HL-60/S4 (cell line): ENCODE data around the gene TASP1.

Experiments used
- in situ Hi-C: fragments of 300-500 bp; cut with MboI; formaldehyde crosslinking; loops from 2 replicates; pipeline ENCODE4 v1.14.3; 2022; ENCODE audit warnings: low sequenced_read_pairs

TASP1 gene

DNA sequence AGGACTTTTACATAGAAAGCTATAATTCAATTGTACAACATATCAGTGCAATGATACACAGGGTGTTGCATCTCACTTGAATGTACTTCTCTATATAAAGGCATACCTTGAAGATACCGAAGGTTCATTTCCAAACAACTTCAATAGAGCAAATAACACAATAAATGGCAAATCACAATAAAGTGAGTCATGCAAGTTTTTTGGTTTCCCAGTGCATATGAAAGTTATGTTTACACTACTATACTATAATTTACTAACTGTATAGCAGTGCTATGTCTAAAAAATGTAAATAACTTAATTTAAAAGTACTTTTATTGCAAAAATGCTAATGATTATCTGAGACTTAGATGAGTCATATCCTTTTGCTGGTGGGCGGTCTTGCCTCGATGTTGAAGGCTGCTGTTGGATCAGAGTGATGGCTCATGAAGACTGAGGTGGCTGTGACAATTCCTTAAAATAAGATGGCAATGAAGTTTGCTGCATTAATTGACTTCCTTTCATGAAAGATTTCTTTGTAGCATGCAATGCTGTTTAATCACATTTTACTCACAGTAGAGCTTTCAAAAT lies 188.8 kb downstream of the TASP1 start:
- in situ Hi-C loops = no loop called here

DNA sequence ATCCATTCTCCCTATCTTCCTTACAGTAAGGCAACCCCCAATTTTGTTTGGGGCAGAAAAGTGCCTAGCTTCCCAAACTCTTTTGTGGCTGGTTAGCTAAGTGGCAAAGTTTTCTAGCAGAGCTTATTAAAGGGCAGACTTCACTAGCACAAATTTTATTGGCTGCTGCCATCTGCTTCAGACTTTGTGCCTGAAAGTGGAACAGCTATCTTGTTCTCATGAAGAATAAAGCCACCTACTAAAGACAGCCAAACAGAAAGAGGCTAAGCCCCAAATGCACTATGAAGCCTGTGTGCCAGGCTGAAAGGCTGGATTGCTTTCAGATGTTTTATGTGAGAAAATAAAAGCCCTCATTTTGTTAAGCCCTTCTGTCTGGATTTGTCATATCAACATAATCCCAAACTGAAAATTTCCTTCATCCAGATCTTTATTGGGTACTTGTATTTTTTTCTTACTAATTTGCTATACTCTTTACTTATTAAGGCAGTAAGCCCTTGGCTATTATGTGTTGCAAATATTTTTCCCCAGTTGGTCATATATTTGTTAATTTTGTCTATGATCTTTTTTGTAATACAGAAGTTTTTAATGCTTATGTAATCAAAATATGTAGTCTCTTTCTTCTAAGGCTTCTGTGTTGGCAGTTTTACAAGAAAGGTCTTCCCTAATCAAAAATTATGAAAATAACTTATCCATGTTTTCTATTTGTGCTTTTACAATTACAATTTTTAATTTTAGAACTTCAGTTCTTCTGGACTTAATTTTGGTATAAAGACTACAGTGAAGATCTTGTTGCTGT lies 191.1 kb downstream of the TASP1 start:
- in situ Hi-C loops = no loop called here

DNA sequence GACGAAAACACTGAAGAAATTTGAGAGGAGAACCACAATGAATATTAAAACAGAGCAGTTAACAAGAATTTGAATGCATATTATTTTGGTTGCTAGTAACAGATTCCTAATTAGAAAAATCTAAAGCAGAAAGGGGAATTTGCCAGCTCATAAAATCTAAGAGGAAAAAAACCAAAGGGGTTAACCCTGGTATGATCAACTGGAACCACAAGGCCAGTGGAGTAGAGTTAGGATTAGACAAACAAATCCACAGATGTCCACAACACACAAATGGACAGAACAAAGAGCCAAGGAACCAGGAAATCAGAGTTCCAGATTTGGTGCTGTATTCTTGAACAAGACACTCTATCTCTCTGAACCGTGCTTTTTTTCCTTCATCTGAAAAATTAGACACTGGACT lies 195.0 kb downstream of the TASP1 start:
- in situ Hi-C loops = no loop called here

DNA sequence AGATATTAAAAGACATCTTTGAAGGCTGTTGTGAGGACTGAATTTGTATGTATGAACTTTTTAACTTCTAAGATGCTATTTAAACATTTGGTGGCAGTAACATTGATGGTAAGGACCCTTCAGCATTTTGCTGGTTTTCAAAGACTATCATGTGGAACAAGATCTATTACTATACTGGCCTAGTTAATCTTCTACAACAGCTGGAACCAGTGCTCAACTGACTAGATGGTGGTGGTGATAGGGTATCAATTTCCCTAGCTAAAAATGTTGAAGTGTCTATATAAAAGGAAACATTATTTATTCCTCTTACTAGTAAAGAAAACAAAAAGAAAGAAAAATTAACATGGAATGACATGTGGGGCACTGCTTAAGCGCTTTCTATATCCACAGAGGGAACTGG lies 195.7 kb downstream of the TASP1 start:
- in situ Hi-C loops = no loop called here

DNA sequence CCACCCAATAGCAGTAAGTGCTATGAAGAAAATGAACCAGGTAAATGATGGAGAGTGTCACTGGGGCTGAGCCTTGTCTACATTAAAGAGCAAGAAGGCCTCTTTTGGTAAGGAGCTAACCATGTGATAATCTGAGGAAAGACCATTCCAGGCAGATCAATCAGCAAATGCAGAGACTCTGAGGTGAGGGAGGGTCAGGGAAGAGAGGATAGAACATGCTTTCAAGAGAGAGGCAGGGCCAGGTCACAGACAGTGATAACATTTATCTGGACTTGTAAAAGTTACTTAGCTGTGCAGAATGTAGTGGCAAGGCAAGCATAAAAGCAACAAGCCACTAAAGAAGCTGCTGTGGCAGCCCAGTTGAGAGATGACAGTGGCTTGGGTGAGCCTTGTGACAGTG lies 197.3 kb downstream of the TASP1 start:
- in situ Hi-C loops = no loop called here

DNA sequence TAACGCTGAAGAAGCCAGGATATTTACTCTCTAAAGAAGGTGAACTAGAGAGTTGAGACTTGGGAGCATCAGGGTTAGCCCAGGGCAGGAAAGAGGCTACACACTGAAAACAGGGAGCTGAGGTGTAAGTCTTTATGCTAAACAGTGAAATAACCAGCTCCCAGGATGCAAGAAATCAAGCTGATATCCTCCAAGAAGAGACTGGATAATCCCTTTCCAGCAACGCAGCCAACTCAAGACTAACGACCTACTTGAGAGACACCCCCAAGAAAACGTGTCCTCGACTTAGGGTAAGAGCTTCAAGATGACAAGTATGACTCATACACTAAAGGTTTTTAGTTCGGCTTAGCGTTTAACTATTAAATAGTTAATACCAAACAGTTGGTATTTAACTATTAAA lies 202.2 kb downstream of the TASP1 start:
- in situ Hi-C loops = no loop called here

DNA sequence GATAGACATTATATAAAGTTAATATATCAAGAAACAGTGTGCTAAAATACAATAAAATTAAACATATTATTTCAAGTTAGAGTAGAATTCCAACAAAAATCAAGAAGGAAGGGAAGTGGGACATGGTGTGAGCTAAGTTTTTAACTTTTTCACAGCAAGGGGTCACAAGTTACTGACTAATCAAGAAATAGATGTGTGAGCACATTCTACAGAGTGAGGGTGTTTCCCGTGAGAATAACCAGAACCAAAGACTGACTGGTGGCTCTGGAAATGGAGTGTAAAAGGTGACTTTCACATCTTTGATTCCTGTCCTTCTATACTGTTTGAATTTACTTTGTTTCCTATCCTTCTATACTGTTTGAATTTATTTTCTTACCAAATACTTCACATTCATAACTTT lies 206.6 kb downstream of the TASP1 start:
- in situ Hi-C loops = no loop called here

DNA sequence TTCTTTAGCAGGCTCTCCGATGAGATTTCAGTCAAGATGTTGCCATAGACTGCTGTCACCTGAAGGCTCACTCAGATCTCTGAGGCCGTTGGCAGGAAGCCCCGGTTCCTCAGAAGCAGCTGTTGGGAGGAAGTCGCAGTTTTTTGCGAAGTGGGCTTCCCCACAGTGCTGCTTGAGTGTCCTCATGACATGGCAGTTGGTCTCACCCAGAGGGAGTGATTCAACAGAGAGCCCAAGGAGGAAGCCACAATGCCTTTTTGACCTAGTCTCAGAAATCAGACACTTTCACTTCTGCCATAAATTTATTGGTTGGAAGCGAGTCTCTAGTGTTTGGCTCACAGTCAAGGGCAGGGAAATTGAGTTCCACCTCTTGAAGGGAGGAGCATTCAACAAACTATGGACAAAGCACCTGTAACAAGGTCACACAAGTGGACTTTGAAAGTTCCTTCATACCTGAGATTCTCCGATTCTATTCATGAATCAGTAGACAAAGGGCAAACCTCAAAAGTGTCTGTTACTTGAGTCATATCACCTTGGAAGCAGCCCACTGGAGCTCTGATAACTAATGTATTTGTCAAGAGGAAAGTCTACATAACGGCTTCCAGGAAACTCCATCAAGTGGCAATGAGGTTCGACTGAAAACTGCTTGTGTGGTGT lies 208.3 kb downstream of the TASP1 start:
- in situ Hi-C loops = no loop called here

DNA sequence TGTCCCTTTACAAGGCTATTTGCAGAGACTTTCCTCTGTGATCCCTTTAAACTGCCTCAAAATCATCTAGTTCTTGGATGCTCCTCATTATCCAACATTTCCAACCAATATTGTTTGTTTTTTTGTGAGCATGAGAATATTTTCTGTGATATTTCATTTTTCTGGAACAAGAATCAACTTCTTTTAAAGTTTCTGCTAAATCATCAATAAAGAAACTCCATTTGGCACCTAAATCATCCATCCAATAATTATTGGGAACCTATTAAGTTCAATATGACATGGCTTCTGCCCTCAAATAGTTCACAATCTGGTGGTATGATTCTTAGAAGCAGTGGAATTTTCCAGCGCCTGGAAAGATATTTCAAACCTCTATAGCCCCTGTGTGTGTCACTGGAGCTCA lies 210.0 kb downstream of the TASP1 start:
- in situ Hi-C loops = no loop called here

DNA sequence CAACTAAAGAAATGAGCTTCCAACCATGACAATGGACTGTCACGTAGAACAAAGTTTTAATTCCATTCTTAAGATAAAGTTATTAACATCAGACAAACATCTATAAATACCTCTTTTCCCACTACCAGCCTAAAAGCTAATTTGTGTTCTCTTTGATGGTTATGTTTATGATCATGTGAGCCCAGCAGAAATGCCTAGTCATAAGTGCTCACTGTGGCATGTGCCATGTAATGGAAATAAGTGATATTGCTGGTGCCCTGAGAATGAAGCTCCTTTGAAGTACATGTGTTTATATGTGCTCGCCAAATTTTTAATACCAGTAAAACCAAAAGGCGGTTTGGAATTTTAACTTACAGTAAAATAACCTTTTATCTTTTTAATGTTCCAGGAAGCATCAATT lies 211.9 kb downstream of the TASP1 start:
- in situ Hi-C loops = no loop called here

DNA sequence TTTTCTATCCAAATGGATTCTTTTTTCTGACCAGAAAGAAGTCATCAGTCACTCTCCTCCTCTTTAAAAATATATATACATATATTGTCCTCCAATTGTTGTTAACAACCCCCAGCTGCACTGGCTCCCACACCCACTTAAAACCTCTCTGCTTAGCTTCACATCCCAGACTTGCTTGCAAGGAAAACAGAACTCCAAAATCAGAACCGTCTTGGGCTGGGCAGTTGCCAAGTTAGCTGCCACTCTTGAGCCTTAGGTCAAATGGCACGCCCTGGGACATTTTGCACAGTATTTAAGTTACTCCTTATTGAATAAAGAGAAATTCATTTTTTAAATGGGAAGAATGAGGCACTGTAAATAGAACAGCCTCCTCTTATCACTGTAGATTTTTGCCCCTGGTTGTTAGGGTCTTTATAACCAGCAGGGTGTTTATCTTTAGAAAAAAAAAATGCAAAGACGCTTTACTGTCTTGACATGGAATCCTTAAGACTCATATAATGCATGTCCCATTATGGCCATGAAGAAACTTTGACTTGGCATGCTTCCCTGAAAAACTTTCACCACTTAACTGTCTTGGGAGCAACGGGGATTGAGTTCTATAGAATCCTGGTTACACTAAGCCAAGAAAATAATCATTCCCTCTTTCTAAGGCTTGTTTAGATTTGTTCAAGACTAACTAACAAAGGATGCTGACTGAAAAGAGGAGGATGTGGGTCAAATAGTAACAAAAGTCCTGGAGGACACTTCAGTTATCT lies 213.2 kb downstream of the TASP1 start:
- in situ Hi-C loops = no loop called here

DNA sequence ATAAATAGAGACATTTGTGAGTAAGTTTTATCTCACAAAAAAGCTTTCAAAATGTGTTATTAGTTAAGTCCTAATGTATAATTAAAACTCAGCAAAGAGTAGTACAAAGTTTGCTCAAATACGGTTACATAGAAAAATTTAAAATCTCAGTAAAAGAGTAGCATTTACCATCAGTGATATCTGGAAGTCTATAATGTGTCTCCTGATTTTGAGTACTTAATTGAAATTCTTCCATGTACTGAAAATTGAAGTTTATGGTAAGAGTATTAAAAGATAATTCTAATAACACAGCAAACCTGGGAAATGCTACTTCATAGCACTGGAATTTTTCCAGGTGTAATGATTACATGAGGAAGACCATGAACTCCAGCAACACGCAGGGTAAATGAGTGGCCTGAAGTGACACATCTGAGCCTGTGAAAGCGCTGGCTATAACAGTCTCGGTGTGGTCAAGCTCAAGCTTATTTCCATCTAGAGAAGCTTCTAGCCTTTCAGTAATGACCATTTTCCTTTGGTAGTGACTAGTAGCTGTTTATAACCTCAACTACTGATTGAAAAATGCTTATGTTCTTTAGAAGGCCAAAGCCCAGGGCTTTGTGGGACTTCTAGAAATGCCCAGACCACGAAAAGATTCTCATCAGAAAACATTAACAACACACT lies 214.4 kb downstream of the TASP1 start:
- in situ Hi-C loops = no loop called here

DNA sequence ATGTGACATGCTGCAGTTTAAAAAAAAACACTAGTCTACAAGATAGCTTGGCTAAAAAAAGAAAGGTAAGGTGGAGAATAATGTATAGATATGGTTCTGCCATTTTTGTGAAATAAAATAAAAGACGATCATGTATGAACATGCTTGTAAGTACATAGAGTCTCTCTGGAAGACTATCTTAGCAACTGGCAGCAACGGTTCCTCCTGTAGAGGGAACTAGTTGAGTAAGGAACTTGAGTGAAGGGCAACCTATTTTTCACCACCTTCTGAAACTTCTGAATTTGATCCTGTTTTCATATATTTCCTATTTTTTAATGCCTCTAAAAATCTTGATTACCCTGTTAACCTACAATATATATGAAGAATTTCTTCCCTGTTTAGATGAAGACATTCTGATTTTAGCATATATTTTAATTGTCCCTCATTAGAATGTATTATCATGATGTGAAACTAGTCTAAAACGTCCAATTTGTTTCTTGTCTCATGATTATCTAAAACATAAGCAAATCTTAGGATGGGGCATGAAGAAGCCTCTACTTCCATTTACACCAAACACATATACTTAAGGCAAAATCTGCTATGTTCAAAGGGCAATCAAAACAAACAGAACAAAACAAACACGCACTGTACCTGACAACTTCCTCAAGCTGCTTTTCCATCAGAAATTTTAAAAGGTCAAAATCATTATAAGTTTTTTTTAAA lies 215.1 kb downstream of the TASP1 start:
- in situ Hi-C loops = no loop called here

DNA sequence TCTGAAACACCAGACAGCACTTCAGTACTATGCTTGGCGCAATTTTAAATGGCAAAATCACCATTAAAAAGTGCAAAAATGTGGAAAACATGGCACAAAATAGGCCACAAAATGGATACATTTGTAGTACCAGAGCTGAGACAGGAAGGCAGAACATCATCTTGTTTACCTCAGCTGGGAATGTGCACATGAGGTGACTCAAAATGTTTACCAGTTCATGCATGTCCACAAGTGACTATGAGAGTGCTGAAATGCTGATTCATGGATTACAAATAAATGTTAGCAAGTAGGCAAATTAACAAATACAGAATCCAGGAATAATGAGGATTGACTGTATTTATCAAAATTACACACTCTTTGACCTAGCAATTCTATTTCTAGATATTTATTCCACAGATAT lies 216.1 kb downstream of the TASP1 start:
- in situ Hi-C loops = no loop called here

DNA sequence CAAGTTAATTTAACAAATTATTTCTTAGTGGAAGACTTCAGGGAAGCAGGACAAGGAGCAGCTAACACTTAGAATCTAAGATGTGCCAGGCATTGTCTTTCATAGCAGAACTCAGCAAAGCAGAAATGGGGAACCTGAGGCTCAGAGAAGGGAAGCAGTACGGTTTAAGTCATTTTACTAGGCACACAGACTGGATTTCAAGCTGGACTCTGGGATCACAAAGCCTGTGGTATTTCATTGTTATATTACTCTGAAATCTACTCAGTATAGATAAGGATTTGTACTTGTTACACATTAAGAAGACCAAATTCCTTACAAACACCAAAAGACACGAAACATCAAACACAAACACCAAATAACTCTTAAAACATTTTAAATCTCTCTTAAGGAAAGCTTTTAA lies 218.1 kb downstream of the TASP1 start:
- in situ Hi-C loops = no loop called here

DNA sequence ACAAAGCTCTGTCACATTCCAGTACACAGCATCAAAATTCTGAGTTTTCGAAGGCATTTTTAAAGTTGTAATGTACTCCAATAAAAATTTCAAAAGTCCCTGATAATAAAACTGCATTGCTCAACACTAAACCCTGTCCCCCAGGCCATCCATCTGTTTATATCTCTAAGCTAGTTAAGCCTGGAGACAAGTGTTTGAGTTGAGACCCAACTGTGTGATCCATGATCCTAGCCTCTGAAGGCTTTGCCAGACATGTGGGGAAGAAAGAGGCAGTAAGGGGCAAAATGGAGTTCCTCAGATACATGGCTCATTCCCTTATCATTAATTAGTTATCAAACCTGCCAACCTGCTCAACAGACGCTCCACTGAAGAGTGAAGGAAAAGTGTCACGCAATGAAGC lies 219.3 kb downstream of the TASP1 start:
- in situ Hi-C loops = no loop called here

DNA sequence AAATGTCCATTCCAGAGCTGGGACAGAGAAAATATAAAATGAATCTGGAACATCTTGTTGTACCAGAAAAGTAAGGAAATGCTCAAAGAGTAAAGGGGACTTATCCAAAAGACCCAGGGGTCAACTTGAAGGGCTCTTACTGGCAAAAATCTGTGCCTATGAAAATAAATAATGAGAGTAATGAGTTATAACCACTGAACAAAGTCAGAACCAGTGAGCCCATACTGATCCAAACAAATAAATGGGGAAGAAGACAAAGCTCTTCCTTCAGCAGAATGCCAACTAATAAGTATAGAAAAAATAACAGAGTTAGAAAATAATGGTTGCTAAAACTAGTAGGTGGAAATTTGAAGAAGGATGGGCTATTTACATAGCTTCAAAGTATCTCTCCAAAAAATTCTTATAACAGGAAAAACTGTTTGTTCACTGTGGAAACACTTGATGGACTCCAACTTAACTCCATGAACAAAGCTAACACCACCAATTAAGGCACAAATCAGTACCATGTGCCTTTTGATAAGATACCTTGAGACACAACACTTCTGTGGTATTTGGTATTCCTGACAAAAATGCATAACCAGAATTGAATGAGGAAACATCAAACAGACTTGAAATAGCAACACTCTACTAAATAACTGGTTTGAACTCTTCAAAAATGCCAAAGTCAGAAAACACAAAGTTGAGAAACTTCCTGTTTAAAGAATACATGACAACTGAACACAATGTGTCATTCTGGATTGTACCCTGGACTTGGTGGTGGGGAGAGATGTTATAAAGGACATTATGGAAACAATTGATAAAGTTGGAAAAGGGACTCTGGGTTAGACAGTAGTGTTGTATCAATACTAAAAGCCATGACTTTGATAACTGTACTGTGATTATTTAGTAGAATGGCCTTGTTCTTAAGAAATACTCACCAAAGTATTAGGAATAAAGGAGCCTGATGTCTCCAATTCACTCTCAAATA lies 220.2 kb downstream of the TASP1 start:
- in situ Hi-C loops = no loop called here

DNA sequence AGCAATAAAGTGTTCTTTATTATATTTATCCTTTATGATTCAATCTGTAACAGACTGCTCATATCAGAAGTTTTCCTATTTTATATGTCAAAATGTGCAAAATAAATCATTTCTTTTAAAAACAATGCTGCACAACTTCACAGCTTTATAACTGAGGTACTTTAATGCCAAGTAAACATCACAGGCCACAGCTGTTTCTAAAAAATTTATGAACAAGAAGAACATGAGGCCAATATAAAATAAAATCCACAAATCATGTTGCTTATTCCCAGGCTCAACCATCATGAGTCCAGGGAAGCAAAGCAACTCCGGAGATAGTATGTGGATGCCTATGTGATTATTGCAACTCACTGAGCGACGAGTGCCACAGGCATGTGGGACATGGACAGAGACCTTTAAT lies 222.2 kb downstream of the TASP1 start:
- in situ Hi-C loops = no loop called here

DNA sequence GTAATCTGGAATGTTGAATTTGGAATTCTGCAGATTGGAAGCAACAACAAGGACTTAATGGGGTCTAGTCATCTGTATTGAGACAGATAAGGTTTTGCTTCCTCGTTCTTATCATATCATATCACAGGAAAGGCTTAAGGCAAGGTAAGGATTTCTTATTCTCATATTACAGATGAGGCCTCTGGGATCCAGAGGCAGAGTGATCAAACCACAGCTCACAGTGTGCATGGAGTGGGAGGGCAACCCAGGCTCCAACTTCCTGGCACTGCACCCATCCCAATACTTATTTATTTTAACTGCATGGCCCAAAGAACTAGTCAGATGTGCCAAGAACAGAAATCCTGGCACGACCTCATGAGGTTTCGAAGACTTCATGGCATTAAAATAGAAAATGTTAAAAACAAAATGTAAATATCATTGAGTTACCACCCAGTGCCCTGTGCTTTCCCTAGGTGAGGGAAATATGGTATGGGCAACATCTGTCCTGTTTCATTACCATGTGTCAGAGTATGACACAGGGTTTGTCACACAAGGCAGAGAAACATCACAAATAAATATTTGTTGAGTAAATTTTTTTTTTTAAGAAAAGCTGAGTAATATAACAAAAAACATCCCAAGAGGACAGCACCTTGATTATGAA lies 225.8 kb downstream of the TASP1 start:
- in situ Hi-C loops = no loop called here
